Activated gamma-delta T cell treated with Interleukin-2 at 50 U/mL for 16 hours (primary cell): ENCODE measurements around the gene UBR3.
"Not testable (repeated sequence)": the region's sequence is repeated elsewhere in the genome, so short reads cannot be mapped to it uniquely, and the experiment has no call there.

Experiments used
- DNase-seq: peaks from one replicate; pipeline ENCODE4 v3.0.0-alpha.2; 2020

The UBR3 gene

GRCh38 chr2:170115501-170116229, 288.4 kb downstream of the UBR3 start:
- DNase-seq, result no peak

DNA sequence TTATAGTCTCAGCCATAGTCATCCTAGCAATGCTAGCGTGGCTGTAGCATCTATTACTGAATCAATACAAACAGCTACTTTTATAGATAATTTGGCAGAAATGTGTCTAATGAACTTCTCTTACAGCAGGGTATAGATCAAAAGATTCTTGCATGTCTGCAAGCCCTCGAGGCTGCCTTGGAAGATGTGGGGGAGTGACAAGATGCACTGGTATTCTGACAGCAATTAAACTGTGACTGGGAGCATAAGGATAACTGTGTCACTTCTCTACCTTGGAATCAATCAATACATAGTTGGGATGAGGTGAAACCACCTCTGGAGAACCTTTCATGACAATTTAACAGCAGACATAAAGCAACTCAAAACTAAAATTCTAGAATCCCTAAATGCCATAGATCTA, 291.4 kb downstream of the UBR3 start:
- no peak for DNase-seq

- DNase-seq, result not testable (repeated sequence)
Measured at GRCh38 chr2:170119326-170119725, 292.1 kb downstream of the UBR3 start.

GRCh38 chr2:170121689-170122088, 294.4 kb downstream of the UBR3 start:
- no peak for DNase-seq

DNA sequence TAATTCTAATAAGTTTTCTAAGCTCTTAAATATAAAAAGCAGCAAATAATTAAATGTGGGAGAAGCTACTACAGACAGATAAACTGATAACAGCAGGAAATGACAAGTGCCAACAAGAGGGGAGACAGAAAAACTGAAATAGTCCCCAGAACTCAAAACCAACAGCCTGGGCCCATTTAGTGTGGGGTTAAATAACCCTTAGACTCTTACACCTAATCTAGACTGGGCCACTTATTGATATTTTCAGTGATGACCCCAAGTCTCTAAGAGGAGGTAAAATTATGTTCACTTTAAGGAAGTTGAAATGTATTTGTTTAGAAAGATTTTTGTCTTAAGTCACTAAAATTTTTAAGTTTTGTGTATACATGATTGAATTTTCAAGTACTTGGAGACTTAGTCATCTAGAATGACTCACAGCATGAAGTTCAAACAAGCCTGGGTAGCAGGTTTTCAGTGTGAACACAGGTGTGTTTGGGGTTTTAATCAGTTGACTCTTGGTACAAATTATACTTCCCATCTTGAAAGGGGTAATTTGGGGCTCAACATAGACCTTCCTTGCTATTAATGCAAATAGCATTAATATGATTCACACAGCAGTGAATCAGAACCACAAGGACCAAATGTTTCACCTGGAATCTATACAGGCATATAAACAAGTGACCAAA, 295.8 kb downstream of the UBR3 start:
- no peak for DNase-seq

- DNase-seq, result no peak
Measured at GRCh38 chr2:170123593-170123992, 296.3 kb downstream of the UBR3 start.

DNA sequence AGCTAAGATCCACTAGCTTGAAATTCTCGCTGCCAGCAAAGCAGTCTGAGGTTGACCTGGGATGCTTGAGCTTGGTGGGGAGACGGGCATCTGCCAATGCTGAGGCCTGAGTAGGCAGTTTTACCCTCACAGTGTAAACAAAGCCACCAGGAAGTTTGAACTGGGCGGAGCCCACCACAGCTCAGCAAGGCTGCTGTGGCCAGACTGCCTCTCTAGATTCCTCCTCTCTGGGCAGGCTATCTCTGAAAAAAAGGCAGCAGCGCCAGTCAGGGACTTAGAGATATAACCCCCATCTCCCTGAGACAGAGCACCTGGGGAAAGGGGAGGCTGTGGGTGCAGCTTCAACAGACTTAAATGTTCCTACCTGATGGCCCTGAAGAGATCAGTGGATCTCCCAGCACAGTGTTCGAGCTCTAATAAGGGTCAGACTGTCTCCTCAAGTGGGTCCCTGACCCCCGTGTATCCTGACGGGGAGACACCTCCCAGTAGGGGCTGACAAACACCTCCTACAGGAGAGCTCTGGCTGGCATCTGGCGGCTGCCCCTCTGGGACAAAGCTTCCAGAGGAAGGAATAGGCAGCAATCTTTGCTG, 299.0 kb downstream of the UBR3 start:
- DNase-seq, result not testable (repeated sequence)
